ENCODE measurements around the gene FIBP.
A peak's percentile ranks its signal among the peaks of the same experiment; 100 is the strongest.

The FIBP gene

GRCh38 chr11:65888163-65888814 is at the start of gene FIBP:
Gene FIBP (minus strand): TSS chr11:65888471. CDS start chr11:65888418, 53 bp downstream.
- peak; percentile 96 for DNase-seq

GRCh38 chr11:65937766-65938165 is 49.5 kb upstream of the FIBP start:
- DNase-seq = no peak

- no peak for DNase-seq
Observed at GRCh38 chr11:65934014-65934413, 45.7 kb upstream of the FIBP start.

DNA sequence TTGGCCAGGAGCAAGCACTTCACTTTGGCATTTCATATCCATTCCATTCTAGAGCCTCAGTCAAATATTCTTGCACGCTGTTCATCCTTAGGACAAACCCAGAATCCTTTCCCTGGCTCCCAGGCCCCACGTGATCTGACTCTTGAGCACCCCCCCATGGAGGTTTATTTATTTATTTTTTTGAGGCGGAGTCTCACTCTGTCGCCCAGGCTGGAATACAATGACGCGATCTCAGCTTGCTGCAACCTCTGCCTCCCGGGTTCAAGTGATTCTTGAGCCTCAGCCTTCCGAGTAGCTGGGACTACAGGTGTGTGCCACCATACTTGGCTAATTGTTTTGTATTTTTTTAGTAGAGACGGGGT is 44.3 kb upstream of the FIBP start:
- DNase-seq = peak; percentile 16

DNA sequence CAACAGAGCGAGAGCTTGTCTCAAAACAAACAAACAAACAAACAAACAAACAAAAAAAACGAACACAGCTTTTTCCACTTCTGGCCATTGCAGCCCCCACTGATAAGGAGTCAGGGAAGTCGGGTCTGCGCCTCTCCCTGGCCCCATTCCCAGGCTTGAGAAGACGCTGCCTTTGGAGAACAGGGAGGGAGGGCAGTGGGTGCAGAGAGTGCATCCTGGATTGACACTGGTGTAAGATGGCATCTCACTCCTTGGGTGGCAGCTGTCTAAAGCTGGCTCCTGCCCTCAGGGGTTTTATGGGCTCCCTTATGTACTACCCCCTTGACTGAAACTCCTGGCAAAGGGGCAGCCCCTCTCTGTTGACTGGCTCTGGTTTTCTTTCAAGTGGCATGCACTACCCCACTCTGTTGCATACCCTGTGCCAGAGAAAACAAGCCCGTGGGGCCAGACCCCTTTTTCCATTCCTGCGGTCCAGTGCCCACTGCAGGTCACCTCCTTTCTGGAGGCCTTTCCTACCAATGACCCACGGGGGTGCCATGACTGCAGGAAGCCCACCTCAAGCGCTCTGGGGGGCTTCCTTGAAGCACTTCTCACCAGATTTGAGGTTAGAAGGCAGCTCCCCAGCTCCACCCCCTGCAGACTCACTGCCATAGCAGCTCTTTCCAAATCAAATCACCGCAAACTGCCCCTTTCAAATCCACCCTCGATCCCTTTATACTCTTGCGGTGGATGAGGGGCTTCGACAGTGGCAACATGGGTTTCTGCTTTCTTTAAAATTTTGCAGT is 43.7 kb upstream of the FIBP start:
- no peak for DNase-seq

- no peak for DNase-seq
Observed at GRCh38 chr11:65928667-65929066, 40.4 kb upstream of the FIBP start.

GRCh38 chr11:65927904-65928397 is 39.7 kb upstream of the FIBP start:
- DNase-seq = no peak

GRCh38 chr11:65925397-65925796 is 37.1 kb upstream of the FIBP start:
- no peak for DNase-seq

- no peak for DNase-seq
Observed at GRCh38 chr11:65922565-65922964, 34.3 kb upstream of the FIBP start.

GRCh38 chr11:65921876-65922275 is 33.6 kb upstream of the FIBP start:
- no peak for DNase-seq

DNA sequence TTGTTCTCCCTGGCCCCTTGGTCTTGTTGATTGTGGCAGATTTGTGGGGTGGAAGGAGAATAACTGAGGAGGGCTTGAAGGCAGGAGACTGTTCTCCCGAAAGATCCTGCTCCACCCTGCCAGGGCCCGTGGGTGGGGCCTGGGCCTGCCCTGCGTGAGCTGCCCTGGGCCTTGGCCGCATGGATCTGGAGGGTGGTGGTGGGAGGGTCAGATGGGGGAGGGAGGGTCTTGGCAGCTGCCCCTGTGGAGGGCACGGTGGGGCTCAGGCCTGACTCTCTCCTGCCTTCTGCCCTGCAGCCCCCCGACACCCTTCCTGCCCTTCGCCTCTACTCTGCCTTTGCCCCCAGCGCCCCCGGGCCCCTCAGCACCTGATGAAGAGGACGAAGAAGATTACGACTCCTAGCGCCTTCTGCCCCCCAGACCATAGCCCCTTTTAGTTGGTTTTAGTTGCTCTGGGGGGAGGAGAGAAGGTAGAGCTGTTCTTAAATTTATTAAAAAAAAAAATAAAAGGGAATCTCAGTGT is 32.8 kb upstream of the FIBP start:
- no peak for DNase-seq

GRCh38 chr11:65920372-65920802 is 32.1 kb upstream of the FIBP start:
- DNase-seq = no peak

- peak; percentile 29 for DNase-seq
Observed at GRCh38 chr11:65919573-65920371, 31.5 kb upstream of the FIBP start.

DNA sequence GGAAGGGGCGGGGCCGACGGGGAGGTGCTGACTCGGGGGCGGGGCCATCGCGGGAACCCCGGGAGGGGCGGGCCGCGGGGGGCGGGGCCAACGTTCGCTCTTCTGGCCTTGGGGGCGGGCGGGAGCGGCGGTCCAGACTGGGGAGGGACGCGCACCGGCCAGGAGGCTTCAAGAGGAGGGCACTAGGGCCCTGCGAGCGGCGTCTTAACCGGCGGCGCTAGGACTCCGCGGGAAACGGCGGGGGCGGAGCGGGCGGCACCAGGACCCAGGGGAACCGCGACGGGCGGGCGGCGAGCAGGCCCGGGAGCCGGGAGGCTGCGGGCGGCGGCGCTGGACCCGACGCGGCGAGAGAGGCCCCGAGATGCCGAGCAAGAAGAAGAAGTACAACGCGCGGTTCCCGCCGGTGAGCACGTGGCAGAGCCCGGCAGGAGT is 30.9 kb upstream of the FIBP start, which contains the start of gene DRAP1:
TSS of gene DRAP1 (plus strand) at position 286 of the 432 bp plus-strand sequence. CDS start at position 362, 76 bp downstream.
- DNase-seq = peak; percentile 95

DNA sequence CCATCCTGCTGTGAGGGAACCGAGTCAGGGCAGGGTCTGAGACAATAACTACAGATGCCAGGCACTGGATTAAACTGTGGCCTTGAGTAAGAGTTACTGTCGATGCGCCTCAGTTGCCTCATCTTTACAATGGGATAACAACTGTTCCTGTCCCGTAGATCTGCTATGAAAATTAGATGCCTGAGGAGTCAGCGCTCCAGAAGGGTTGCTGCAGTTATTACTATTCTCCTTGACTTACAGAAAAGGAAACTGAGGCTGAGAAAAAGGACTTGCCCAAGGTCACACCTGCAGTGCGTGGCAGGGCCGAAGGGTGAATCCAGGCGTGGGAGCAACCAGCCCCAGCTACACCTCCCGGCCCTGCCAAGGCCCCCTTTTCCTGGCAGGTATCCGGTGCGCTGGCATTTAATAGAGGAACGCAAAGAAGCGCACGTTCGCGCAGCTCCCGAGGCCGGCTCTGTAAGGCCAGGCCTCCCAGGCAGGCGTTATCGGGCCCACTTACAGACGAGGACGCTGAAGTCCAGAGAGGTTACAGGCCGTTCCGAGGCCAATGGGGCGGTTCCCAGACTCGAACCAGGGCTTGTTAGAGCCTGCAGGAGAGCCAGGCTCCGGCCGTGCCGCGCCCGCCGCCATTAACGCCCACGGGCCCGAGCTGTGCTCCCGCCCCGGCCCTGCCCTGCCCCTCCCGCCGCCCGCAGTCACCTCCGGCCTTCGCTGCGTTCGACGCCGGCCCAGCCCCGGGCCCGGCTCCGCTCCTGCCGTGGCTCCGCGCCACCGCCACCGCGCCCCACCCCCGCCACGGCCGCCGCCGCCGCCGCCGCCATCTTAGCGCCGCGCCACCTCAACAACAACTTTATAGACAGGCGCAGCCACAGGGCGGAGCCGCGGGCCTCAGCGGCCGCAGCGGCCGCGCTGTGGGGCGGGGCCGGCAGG is 30.2 kb upstream of the FIBP start, which contains the start of gene C11orf68:
TSS of gene C11orf68 (minus strand) at position 852 of the 930 bp plus-strand sequence. CDS start at position 821, 31 bp downstream.
- peak; percentile 42 for DNase-seq

DNA sequence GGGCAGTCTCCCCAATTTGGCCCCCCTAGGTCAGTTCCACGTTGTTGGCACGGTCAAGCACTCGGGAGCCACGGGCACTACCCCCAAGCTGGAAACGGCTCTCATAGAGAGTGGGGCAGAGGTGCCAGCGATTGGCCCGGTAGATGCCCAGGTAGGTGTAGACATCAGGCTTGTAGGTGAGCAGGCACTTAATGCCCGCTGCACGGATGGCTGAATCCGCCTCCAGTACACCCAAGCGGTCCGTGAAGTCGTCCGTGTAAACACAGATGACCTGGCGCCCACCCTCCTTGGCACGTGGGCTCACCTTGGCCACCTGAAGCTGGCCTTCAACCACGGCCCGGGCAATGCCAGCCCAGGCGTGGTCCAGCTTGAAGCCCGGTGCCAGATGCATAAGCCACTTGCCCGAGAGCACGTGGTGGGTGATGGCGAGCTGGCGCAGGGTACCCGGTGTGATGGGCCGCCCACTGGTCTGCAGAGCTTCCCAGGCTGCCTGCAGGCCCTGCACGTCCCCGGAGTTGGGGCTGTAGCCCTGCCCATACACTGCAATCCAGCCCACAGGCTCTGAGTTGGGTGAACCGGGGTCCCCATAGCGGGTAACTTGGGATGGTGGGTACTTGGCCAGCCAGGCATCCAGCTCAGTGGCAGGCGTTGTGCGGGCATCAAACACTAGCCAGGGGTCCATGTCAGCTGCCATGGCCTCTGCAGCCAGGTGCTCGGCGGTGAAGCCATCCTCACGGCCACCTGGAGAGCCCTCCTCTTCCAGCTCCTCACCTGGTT is 29.4 kb upstream of the FIBP start:
- DNase-seq = no peak

GRCh38 chr11:65917077-65917433 is 28.8 kb upstream of the FIBP start:
- DNase-seq = no peak

DNA sequence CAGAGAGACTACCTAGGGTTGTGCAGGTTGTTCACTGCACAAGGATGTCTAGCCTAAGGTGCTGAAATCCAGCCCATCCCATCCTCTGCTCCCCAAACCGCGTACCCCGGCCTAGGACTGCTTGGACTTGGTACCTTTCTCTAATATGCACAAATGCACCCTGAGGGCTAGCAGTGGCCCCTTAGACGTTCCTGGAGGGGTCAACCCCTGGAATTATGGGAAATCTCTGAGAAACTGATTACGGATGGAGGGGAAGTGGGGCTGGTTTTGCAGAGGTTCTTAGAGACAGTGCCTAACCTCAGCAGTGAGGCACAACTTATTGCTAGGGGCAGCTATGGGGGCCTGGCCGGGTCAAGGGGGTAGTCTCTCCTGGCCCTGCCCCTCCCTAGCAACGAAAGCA is 28.1 kb upstream of the FIBP start:
- no peak for DNase-seq

DNA sequence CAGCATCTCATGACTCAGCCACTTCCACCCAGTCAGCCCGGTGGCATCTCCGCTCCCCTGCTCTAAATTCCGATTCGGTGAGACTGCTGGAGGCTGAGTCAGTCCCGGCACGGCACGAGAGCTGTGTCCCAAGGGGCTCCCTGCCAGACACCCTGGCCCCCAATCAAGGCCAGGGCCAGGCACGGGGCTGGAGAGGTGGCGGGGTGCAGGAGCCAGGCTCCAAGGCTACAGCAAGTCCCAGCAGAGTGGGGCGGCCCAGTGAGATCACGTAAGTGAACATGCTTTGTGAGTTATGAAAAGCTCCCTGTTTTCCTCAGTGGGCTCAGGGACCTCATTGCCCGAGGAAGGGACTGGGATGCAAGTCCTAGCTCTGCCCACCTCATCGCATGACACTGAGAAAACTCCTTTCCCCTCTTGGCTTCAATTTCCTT is 27.6 kb upstream of the FIBP start:
- DNase-seq = no peak

DNA sequence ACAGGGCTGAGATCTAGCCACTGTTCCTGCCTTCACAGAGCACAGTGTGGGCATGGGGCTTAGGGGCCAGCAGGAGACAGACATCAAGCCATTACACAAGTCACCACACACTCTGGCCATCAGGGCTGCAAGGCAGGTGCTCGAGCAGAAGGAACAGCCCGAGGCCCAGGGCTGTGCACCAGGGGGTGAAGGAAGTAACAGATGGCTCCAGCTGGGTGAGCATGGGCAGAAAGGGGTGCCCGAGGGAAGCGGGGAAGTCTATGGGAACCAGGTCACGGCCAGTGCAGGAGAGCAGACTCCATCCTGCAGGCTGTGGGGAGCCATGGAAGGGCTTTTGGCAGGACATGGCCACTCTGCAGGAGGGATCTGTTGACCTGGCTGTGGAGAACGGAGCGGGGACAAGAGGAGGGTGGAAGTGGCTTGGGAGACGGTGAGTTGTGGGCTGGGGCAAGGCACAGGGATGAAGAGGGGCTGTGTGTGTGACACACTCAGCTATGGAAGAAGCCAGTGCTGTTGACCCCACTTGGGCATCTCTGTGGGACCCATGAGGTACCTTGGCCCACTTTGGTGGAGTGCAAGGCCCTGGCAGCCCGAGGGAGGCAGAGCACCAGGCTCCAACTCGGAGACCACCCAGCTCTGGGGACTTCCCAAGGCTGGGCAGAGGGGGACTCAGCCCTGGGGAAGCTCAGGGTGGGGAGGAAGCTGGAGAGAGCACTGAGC is 27.0 kb upstream of the FIBP start:
- DNase-seq = no peak

Measured in NCI-H510A treated with DMSO at 0.1 percent for 48 hours (cell line).